K562 (cell line): ENCODE measurements around the gene KAZALD1. TPM values are rescaled to one million over a fixed set of nuclear protein-coding genes. Genes with fewer than 3 reads are reported as not detected.
A peak's percentile ranks its signal among the peaks of the same experiment; 100 is the strongest.

Source experiments
- CC2D1A ChIP-seq: fragments of 450-650 bp; IDR thresholded peaks from 2 replicates; pipeline ENCODE4 v1.6.1; 2017; ENCODE audit warnings: mild to moderate bottlenecking
- E2F8 ChIP-seq: fragments of 450-650 bp; IDR thresholded peaks from 2 replicates; pipeline ENCODE4 v1.7.1; 2018; ENCODE audit warnings: mild to moderate bottlenecking, low read depth; ENCODE audit not compliant: partially characterized antibody
- GTF2F1 ChIP-seq: IDR thresholded peaks from 2 replicates; pipeline ENCODE4 v1.6.1; 2011; ENCODE audit warnings: low read depth, low read length, improper control_type of control experiment
- HSF4 ChIP-seq: fragments of 250-450 bp; sonication (Bioruptor Pico); IDR thresholded peaks from 2 replicates; pipeline ENCODE4 v2.1.2; 2022; ENCODE audit warnings: mild to moderate bottlenecking, moderate library complexity, borderline replicate concordance
- ID3 ChIP-seq, 2 experiments: fragments of 250-450 bp in 1 of 2; fragments of 450-650 bp in 1 of 2; sonication (Bioruptor Pico) in 1 of 2; IDR thresholded peaks; 2 replicates each; pipeline versions ENCODE4 v1.6.1 to v1.8.0; 2016 to 2021; ENCODE audit warnings: mild to moderate bottlenecking in 2 of 2, moderate library complexity in 2 of 2, missing compliant biosample characterization in 1 of 2, missing genetic modification characterization in 1 of 2
- KDM4B ChIP-seq, 2 experiments: fragments of 450-650 bp in 1 of 2; sonication (generic) in 1 of 2; IDR thresholded peaks; 2 replicates each; pipeline ENCODE4 v1.6.1; 2016 to 2017; ENCODE audit warnings: borderline replicate concordance in 2 of 2, antibody characterized with exemption in 1 of 2, low read depth in 1 of 2, mild to moderate bottlenecking in 1 of 2
- NRF1 ChIP-seq, 2 experiments: fragments of 450-650 bp; IDR thresholded peaks in 1 of 2; conservative IDR thresholded peaks in 1 of 2; 2 replicates each; pipeline ENCODE4 v1.6.1; 2014; ENCODE audit warnings: mild to moderate bottlenecking in 2 of 2
- SAFB2 ChIP-seq: fragments of 200-400 bp; formaldehyde crosslinking; IDR thresholded peaks from 2 replicates; pipeline ENCODE4 v1.6.1; 2018; ENCODE audit warnings: borderline replicate concordance, low read length, low read depth, moderate library complexity; ENCODE audit not compliant: severe bottlenecking
- TAF1 ChIP-seq: IDR thresholded peaks from 2 replicates; pipeline ENCODE4 v1.6.1; 2011; ENCODE audit warnings: mild to moderate bottlenecking, low read length, moderate library complexity; ENCODE audit not compliant: insufficient read depth, control insufficient read depth, severe bottlenecking; ENCODE audit errors: extremely low read depth
- ZBTB33 ChIP-seq: sonication (generic); formaldehyde crosslinking; IDR thresholded peaks from 2 replicates; pipeline ENCODE4 v1.8.1; 2023; ENCODE audit warnings: mild to moderate bottlenecking, missing genetic modification reagents
- ZBTB43 ChIP-seq: sonication (generic); formaldehyde crosslinking; IDR thresholded peaks from 2 replicates; pipeline ENCODE4 v1.8.0; 2023; ENCODE audit warnings: mild to moderate bottlenecking, missing genetic modification reagents
- polyA plus RNA-seq, 8 experiments: library from polyadenylated mRNA; depleted of rRNA in 4 of 8; stranded (reverse) in 5 of 8; unstranded in 3 of 8; fragments of >200 nt; fragmentation: Nextera tagmentation in 2 of 8; fragmentation: Illumina TruSeq in 1 of 8; extraction: Ambion mirVana in 2 of 8; extraction: Trizol in 1 of 8; gene quantifications; 2 replicates each; pipeline versions ENCODE4 v1.2.1 to v1.2.3, GENCODE V29; 2011 to 2014; ENCODE audit warnings: inconsistent platforms in 1 of 8, missing spikeins in 1 of 8
- total RNA-seq, 7 experiments: library from RNA; depleted of rRNA in 6 of 7; stranded (reverse); fragments of >200 nt in 6 of 7; fragmentation: Illumina TruSeq in 2 of 7; extraction: Trizol in 2 of 7; gene quantifications; 2 replicates each; pipeline versions ENCODE4 v1.2.1 to v1.2.3, GENCODE V29; 2011 to 2021; ENCODE audit warnings: low replicate concordance in 1 of 7
- TF ChIP-seq, protein P1 (sequence below): sonication (generic); formaldehyde crosslinking; IDR thresholded peaks from 2 replicates; pipeline ENCODE4 v1.5.0; 2020; ENCODE audit warnings: missing genetic modification reagents

KAZALD1 gene
- total and polyA plus RNA-seq, 9 of the 15 experiments (the other 6 are each of a cell fraction or from before 2014, with no cell fraction given) = 0.15 to 10.0 (median 4.9) TPM

GRCh38 chr10:101067356-101068083 is 5.7 kb downstream of the KAZALD1 start (continued):
- TF ChIP-seq ZBTB33 (CRISPR knock-in tag) (no peak), ID3 (CRISPR knock-in tag; IDR thresholded peaks at IDR 0.05) (no peak), ID3 (tag; IDR thresholded peaks at IDR 0.05) (no peak), TAF1 (no peak), NRF1 (conservative IDR thresholded peaks at IDR 0.05 in 1 of 2, IDR thresholded peaks at IDR 0.05 in 1 of 2) (peak; percentile 61 to 64), GTF2F1 (no peak), ZBTB43 (CRISPR knock-in tag) (no peak), CC2D1A (no peak), E2F8 (no peak), HSF4 (CRISPR knock-in tag) (no peak), SAFB2 (no peak), KDM4B (IDR thresholded peaks at IDR 0.05; ENCODE audit: borderline replicate concordance in 2 of 2, low read depth in 1 of 2) (no peak)
- TF ChIP-seq, protein P1, sequence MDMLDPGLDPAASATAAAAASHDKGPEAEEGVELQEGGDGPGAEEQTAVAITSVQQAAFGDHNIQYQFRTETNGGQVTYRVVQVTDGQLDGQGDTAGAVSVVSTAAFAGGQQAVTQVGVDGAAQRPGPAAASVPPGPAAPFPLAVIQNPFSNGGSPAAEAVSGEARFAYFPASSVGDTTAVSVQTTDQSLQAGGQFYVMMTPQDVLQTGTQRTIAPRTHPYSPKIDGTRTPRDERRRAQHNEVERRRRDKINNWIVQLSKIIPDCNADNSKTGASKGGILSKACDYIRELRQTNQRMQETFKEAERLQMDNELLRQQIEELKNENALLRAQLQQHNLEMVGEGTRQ (CRISPR knock-in tag) = no peak
